DND-41 (cell line): Measurements from ENCODE around the gene NR2F6.

Source experiments
- CTCF ChIP-seq: IDR thresholded peaks from 2 replicates; pipeline ENCODE4 v1.5.1; 2012; ENCODE audit warnings: borderline replicate concordance, low read length, moderate library complexity, mild to moderate bottlenecking; ENCODE audit not compliant: poor library complexity, severe bottlenecking; ENCODE audit errors: extremely low read depth
- EZH2 ChIP-seq: IDR thresholded peaks from 3 replicates; pipeline ENCODE4 v1.6.1; 2012; ENCODE audit warnings: borderline replicate concordance, low read depth, mild to moderate bottlenecking, moderate library complexity, low read length, inconsistent platforms; ENCODE audit not compliant: severe bottlenecking

DNA sequence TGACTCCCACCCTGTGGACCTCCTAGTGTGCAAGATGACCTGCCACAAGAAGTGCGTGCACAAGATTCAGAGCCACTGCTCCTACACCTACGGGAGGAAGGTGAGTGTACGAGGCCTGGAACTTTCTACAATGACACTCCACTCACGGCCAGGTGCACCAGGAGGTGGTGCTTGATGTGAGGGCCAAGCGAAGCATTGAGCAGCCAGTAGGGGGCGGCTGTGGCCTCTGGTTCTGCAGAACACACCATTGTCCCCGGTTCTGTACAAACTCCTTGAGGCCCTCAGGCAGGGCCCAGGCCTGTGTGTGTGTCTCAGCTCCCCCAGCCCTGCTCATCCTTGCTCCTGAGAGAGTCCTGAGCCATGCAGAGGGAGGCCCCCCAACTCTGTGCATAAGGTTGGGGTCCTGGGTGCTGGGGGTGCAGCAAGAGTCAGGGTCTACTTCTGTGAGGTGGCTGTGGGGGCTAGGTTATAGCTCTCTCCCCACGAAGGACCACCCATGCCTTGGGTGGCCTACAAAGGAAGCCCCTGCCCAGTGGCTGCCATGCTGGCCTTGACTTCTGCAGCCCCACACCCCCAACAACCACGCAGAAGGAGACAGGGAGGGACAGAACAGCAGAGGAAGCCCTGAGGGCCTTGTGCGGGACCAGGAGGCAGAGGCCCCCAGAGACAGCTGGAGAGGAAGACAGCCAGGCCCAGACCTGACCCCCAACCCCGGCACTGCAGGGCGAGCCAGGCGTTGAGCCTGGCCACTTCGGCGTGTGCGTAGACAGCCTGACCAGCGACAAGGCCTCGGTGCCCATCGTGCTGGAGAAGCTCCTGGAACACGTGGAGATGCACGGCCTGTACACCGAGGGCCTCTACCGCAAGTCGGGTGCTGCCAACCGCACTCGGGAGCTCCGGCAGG, 40.2 kb downstream of the NR2F6 start:
- TF ChIP-seq EZH2: no peak
- TF ChIP-seq CTCF: peak; percentile 73
